Heart left ventricle (tissue), 13 donors: ENCODE results near the gene KAT5.
"Not testable (repeated sequence)": the region's sequence is repeated elsewhere in the genome, so short reads cannot be mapped to it uniquely, and the experiment has no call there.

Experiments
- CTCF ChIP-seq, 12 donors: fragments of 200-600 bp; sonication (generic) in 4 of 12; IDR thresholded peaks; one replicate each; pipeline versions ENCODE4 v1.5.0 to v1.8.0; 2018 to 2022; ENCODE audit warnings: antibody characterized with exemption in 12 of 12, mild to moderate bottlenecking in 5 of 12
- POLR2A ChIP-seq, 2 donors: fragments of 450-650 bp; IDR thresholded peaks; one replicate each; pipeline ENCODE4 v1.6.1; 2017; ENCODE audit warnings: antibody characterized with exemption in 2 of 2, mild to moderate bottlenecking in 2 of 2, moderate library complexity in 2 of 2
- donor health status: ischemic (EF 13 %, LVEDD 7.1; RV severe dilation, severe dysfunction).
- donor health status: DM: no; HTN: yes; CAD: no.
- donor health status: DM: no; HTN: no; CAD: no.
- donor health status: ischemic (EF 25% LVEDD 6.9; RV normal size, moderate dysfunction).
- donor health status: ischemic (EF 25% LVEDD 5.7; RV mildly dilated, moderate dysfunction).
- donor health status: ischemic (EF 35%, LVEDD 5.7; RV mildly dilated, moderate dysfunction).
- donor health status: nonischemic (EF 11% LVEDD 7.7; RV severe dilation, severe dysfunction).
- donor health status: DM: yes; HTN: yes; CAD: no.
- donor health status: PGD.
- donor health status: ischemic (EF 29% LVEDD 5.4; RV normal size, mild dysfunction).
- donor health status: nonischemic (EF 23%, LVEDD 6.1; RV moderate dilation, normal function).

DNA sequence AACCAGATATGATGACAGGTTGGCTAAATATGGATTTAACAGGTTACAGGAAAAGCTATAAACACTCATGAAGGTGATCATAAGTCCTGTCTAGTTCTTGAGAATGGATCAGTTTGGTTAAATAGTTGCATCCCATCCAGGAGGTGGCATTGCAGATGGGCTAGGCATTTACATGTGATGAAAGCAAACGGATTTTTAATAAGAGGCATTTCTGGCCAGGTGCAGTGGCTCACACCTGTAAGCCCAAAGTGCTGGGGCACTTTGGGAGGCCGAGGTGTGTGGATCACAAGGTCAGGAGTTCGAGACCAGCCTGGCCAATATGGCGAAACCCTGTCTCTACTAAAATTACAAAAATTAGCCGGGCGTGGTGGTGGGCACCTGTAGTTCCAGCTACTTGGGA lies 28.6 kb upstream of the KAT5 start:
- TF ChIP-seq CTCF, POLR2A (IDR thresholded peaks at IDR 0.05): not testable (repeated sequence)
